K562 (cell line): ENCODE results near the gene PPIL4. TPM values are rescaled to one million over a fixed set of nuclear protein-coding genes. Genes with fewer than 3 reads are reported as not detected.

Experiments used
- BMI1 ChIP-seq: fragments of 150-350 bp; IDR thresholded peaks from 2 replicates; pipeline ENCODE4 v1.6.1; 2014; ENCODE audit warnings: low read length
- CBX3 ChIP-seq, 2 experiments: IDR thresholded peaks; 1 replicate in 1 of 2; 2 replicates in 1 of 2; pipeline ENCODE4 v1.6.1; 2012; ENCODE audit warnings: inconsistent platforms in 2 of 2, low read length in 2 of 2, borderline replicate concordance in 1 of 2, control low read depth in 1 of 2
- CTBP1 ChIP-seq: fragments of 450-650 bp; IDR thresholded peaks from 2 replicates; pipeline ENCODE4 v1.6.1; 2016; ENCODE audit warnings: borderline replicate concordance
- ETV5 ChIP-seq: sonication (generic); formaldehyde crosslinking; IDR thresholded peaks from 2 replicates; pipeline ENCODE4 v1.4.0; 2020; ENCODE audit warnings: low read depth, mild to moderate bottlenecking, missing genetic modification reagents
- FOXA3 ChIP-seq, 2 experiments: fragments of 450-650 bp in 1 of 2; sonication (generic) in 1 of 2; formaldehyde crosslinking; IDR thresholded peaks in 1 of 2; conservative IDR thresholded peaks in 1 of 2; 2 replicates each; pipeline versions ENCODE4 v1.4.0 to v1.8.0; 2020 to 2022; ENCODE audit warnings: mild to moderate bottlenecking in 2 of 2, missing genetic modification reagents in 1 of 2
- FUS ChIP-seq: fragments of 200-400 bp; formaldehyde crosslinking; optimal IDR thresholded peaks from 2 replicates; pipeline ENCODE3; 2017; ENCODE audit warnings: low read depth, low read length
- HNRNPK ChIP-seq: fragments of 200-400 bp; formaldehyde crosslinking; IDR thresholded peaks from one replicate; pipeline ENCODE4 v1.6.1; 2018; ENCODE audit warnings: mild to moderate bottlenecking, low read depth, low read length; ENCODE audit not compliant: poor library complexity, severe bottlenecking
- KAT8 ChIP-seq: fragments of 450-650 bp; IDR thresholded peaks from 2 replicates; pipeline ENCODE4 v1.6.1; 2016; ENCODE audit warnings: low read depth, mild to moderate bottlenecking
- NFIC ChIP-seq: fragments of 450-650 bp; IDR thresholded peaks from 2 replicates; pipeline ENCODE4 v1.6.1; 2017; ENCODE audit warnings: mild to moderate bottlenecking, inconsistent platforms
- PHF21A ChIP-seq: fragments of 450-650 bp; IDR thresholded peaks from 2 replicates; pipeline ENCODE4 v1.6.1; 2017; ENCODE audit warnings: low read depth, borderline replicate concordance
- RFX5 ChIP-seq: IDR thresholded peaks from 2 replicates; pipeline ENCODE4 v1.6.1; 2011; ENCODE audit warnings: low read depth, mild to moderate bottlenecking, improper control_type of control experiment, low read length
- TBP ChIP-seq: optimal IDR thresholded peaks from 2 replicates; pipeline ENCODE3; 2011; ENCODE audit warnings: low read depth, low read length, improper control_type of control experiment
- TCFL5 ChIP-seq: fragments of 250-450 bp; sonication (Bioruptor Pico); conservative IDR thresholded peaks from 2 replicates; pipeline ENCODE4 v1.6.1; 2021; ENCODE audit warnings: mild to moderate bottlenecking, moderate library complexity, matching md5 sums
- ZC3H8 ChIP-seq: fragments of 450-650 bp; IDR thresholded peaks from 2 replicates; pipeline ENCODE4 v1.6.1; 2017
- ZNF175 ChIP-seq: fragments of 200-800 bp; sonication (Bioruptor generic); IDR thresholded peaks from 2 replicates; pipeline ENCODE4 v1.6.1; 2016; ENCODE audit warnings: low read depth, mild to moderate bottlenecking, missing genetic modification characterization, missing compliant biosample characterization
- ZNF76 ChIP-seq: fragments of 250-450 bp; sonication (Bioruptor Pico); IDR thresholded peaks from 2 replicates; pipeline ENCODE4 v1.4.0; 2020; ENCODE audit warnings: mild to moderate bottlenecking, moderate library complexity, borderline replicate concordance
- ZNF780A ChIP-seq: fragments of 250-450 bp; sonication (Bioruptor Pico); IDR thresholded peaks from 2 replicates; pipeline ENCODE4 v1.5.0; 2021; ENCODE audit warnings: mild to moderate bottlenecking
- polyA plus RNA-seq, 8 experiments: library from polyadenylated mRNA; depleted of rRNA in 4 of 8; stranded (reverse) in 5 of 8; unstranded in 3 of 8; fragments of >200 nt; fragmentation: Nextera tagmentation in 2 of 8; fragmentation: Illumina TruSeq in 1 of 8; extraction: Ambion mirVana in 2 of 8; extraction: Trizol in 1 of 8; gene quantifications; 2 replicates each; pipeline versions ENCODE4 v1.2.1 to v1.2.3, GENCODE V29; 2011 to 2014; ENCODE audit warnings: inconsistent platforms in 1 of 8, missing spikeins in 1 of 8
- total RNA-seq, 7 experiments: library from RNA; depleted of rRNA in 6 of 7; stranded (reverse); fragments of >200 nt in 6 of 7; fragmentation: Illumina TruSeq in 2 of 7; extraction: Trizol in 2 of 7; gene quantifications; 2 replicates each; pipeline versions ENCODE4 v1.2.1 to v1.2.3, GENCODE V29; 2011 to 2021; ENCODE audit warnings: low replicate concordance in 1 of 7
- TF ChIP-seq, protein P1 (sequence below), 2 experiments: fragments of 200-800 bp in 1 of 2; sonication (Bioruptor generic) in 1 of 2; sonication (generic) in 1 of 2; formaldehyde crosslinking in 1 of 2; IDR thresholded peaks in 1 of 2; conservative IDR thresholded peaks in 1 of 2; 2 replicates each; pipeline versions ENCODE4 v1.5.0 to v1.6.1; 2016 to 2020; ENCODE audit warnings: missing compliant biosample characterization in 1 of 2, missing genetic modification characterization in 1 of 2, missing genetic modification reagents in 1 of 2
- TF ChIP-seq, protein P2 (sequence below): sonication (generic); formaldehyde crosslinking; IDR thresholded peaks from 2 replicates; pipeline ENCODE4 v1.8.1; 2023; ENCODE audit warnings: missing genetic modification reagents, mild to moderate bottlenecking, borderline replicate concordance

The PPIL4 gene
- total and polyA plus RNA-seq, 9 of the 15 experiments (the other 6 are each of a cell fraction or from before 2014, with no cell fraction given) = 14.5 to 55.2 (median 45.9) TPM

DNA sequence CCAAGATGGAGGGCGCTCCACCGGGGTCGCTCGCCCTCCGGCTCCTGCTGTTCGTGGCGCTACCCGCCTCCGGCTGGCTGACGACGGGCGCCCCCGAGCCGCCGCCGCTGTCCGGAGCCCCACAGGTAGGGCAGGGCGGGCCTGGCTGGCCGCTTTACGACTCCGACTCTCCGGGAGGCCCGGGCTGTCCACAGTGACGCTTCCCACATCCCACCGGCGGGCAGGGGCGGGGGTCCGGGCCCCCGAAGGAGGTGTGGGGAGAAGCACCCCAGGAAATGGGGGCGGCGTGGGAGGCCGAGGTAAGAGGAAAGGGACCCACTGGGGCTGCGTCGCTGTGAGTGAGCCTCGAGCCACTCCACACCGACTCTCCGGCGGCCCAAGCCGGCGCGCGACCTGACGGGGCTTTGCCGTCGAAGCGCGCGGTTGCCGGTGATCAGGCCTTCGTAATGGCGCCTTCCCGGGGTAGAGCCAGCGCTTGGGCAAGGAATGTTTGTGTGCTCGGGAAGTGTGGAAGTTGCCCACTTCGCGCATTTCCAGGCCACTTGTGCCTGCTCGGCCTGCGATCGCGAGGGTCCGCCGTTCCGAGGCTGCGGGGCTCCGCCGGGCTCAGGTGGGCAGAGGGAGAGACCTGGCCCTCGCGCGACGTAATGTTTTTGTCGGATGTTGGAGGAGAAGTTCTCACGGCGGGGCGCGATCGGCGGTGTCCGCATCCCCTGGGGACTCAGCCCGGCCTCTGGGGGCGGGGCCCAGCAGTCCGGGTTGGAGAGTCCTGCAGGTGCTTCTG lies 20.8 kb upstream of the PPIL4 start (continued):
- 0 out of 2 replicates have a peak, but pooled peaks have one; percentile 9 for TF ChIP-seq ZNF76 (CRISPR knock-in tag)
- TF ChIP-seq ZC3H8 = no peak
- TF ChIP-seq, protein P1, sequence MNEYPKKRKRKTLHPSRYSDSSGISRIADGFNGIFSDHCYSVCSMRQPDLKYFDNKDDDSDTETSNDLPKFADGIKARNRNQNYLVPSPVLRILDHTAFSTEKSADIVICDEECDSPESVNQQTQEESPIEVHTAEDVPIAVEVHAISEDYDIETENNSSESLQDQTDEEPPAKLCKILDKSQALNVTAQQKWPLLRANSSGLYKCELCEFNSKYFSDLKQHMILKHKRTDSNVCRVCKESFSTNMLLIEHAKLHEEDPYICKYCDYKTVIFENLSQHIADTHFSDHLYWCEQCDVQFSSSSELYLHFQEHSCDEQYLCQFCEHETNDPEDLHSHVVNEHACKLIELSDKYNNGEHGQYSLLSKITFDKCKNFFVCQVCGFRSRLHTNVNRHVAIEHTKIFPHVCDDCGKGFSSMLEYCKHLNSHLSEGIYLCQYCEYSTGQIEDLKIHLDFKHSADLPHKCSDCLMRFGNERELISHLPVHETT (CRISPR knock-in tag; conservative IDR thresholded peaks at IDR 0.05 in 1 of 2, IDR thresholded peaks at IDR 0.05 in 1 of 2) = peak in 1 of 2 experiments; percentile 93; a peak in 2 of 4 replicates
- no peak for TF ChIP-seq KAT8
- TF ChIP-seq TCFL5 (CRISPR knock-in tag) = no peak
- TF ChIP-seq TBP = peak; percentile 32
- no peak for TF ChIP-seq CBX3 (IDR thresholded peaks at IDR 0.05; ENCODE audit: borderline replicate concordance in 1 of 2, low read length in 2 of 2)
- no peak for TF ChIP-seq BMI1
- TF ChIP-seq ETV5 (CRISPR knock-in tag) = peak; percentile 72
- no peak for TF ChIP-seq ZNF175
- no peak for TF ChIP-seq HNRNPK
- TF ChIP-seq, protein P2, sequence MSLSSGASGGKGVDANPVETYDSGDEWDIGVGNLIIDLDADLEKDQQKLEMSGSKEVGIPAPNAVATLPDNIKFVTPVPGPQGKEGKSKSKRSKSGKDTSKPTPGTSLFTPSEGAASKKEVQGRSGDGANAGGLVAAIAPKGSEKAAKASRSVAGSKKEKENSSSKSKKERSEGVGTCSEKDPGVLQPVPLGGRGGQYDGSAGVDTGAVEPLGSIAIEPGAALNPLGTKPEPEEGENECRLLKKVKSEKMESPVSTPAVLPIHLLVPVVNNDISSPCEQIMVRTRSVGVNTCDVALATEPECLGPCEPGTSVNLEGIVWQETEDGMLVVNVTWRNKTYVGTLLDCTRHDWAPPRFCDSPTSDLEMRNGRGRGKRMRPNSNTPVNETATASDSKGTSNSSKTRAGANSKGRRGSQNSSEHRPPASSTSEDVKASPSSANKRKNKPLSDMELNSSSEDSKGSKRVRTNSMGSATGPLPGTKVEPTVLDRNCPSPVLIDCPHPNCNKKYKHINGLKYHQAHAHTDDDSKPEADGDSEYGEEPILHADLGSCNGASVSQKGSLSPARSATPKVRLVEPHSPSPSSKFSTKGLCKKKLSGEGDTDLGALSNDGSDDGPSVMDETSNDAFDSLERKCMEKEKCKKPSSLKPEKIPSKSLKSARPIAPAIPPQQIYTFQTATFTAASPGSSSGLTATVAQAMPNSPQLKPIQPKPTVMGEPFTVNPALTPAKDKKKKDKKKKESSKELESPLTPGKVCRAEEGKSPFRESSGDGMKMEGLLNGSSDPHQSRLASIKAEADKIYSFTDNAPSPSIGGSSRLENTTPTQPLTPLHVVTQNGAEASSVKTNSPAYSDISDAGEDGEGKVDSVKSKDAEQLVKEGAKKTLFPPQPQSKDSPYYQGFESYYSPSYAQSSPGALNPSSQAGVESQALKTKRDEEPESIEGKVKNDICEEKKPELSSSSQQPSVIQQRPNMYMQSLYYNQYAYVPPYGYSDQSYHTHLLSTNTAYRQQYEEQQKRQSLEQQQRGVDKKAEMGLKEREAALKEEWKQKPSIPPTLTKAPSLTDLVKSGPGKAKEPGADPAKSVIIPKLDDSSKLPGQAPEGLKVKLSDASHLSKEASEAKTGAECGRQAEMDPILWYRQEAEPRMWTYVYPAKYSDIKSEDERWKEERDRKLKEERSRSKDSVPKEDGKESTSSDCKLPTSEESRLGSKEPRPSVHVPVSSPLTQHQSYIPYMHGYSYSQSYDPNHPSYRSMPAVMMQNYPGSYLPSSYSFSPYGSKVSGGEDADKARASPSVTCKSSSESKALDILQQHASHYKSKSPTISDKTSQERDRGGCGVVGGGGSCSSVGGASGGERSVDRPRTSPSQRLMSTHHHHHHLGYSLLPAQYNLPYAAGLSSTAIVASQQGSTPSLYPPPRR (CRISPR knock-in tag) = 0 out of 2 replicates have a peak, but pooled peaks have one; percentile 17
- TF ChIP-seq ZNF780A = no peak
- no peak for TF ChIP-seq PHF21A
- peak; percentile 57; the same call in 1 of the 2 replicates for TF ChIP-seq CTBP1
- peak; percentile 64 for TF ChIP-seq NFIC
- TF ChIP-seq FUS = peak; percentile 31
- no peak for TF ChIP-seq RFX5
- TF ChIP-seq FOXA3 (CRISPR knock-in tag; conservative IDR thresholded peaks at IDR 0.05 in 1 of 2, IDR thresholded peaks at IDR 0.05 in 1 of 2) = peak in 1 of 2 experiments; percentile 30; a peak in 1 of 4 replicates
